ENCODE measurements around the gene FAM187B. TPM values are rescaled to one million over a fixed set of nuclear protein-coding genes. Genes with fewer than 3 reads are reported as not detected.

Gene FAM187B
- total RNA-seq, 4 donors from 2014 or later = not detected

DNA sequence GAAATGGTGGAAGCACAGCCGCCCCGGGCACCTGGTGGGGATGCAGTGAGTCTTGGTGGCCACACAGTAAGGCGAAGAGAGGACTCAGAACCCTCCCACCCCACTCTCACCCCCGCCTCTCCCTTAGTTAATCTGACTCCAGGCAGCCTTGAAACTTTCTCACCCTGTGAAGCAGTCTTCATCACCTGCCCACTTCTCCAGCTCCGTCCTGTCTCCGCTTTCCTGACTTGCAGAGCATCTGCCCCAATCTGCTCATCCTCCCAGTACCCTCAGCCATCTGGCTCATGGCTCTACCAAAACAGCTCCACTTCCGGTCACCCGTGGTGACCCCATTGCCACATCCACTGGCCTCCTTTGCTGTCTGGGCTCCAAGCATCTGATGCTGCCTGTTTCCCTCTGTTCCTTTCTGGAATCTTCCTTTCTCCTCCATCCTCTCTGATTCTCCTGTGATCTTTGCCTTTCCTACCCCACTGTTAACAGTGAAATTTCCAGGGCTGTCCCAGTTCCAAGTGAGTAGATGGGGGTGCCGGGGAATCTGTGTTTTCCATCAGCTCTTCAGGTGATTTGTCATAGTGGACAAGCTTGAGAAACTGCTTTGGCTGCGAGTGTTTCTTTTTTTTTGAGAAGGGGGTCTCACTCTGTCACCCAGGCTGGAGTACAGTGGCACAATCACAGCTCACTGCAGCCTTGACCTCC, 44.6 kb upstream of the FAM187B start:
- no peaks in the 10 kb centered on the region for H3K9me3 ChIP-seq
- peaks cover 0 to 73% of the 10 kb centered on the region in 2 donors for H3K36me3 ChIP-seq
- in situ Hi-C loops (cut with MboI; ENCODE audit: low sequenced_read_pairs in 4 of 4) (loop anchor here in 2 of 4 donors (10.0 to 25.0 kb wide), 2 partner anchors 128 to 286 kb away; partner anchors contain the start of gene FXYD7 (in 1 of the 2)), intact Hi-C loops (cut with DNase I; ENCODE audit: low total_unique reads) (no loop called here)
- no peak for DNase-seq
- no peak overlapping the region for H3K27ac ChIP-seq
- H3K4me1 ChIP-seq = peaks cover 6% of the 10 kb centered on the region in 2 donors
- no peak for TF ChIP-seq CTCF (IDR thresholded peaks at IDR 0.05 in 4 of 5, conservative IDR thresholded peaks at IDR 0.05 in 1 of 5)
- TF ChIP-seq POLR2A (IDR thresholded peaks at IDR 0.05) = no peak
- H3K4me3 ChIP-seq = no peak overlapping the region
- no peak for ATAC-seq
- no peaks in the 10 kb centered on the region for H3K27me3 ChIP-seq

GRCh38 chr19:35272122-35272719, 43.7 kb upstream of the FAM187B start:
- H3K27me3 ChIP-seq = no peaks in the 10 kb centered on the region
- in situ Hi-C loops (cut with MboI; ENCODE audit: low sequenced_read_pairs in 4 of 4) = loop anchor here in 2 of 4 donors (10.0 to 25.0 kb wide), 2 partner anchors 127 to 285 kb away; partner anchors contain the start of gene FXYD7 (in 1 of the 2)
- intact Hi-C loops (cut with DNase I; ENCODE audit: low total_unique reads) = no loop called here

GRCh38 chr19:35271546-35271945, 43.0 kb upstream of the FAM187B start:
- intact Hi-C loops (cut with DNase I; ENCODE audit: low total_unique reads) = no loop called here
- DNase-seq (no peak), ATAC-seq (no peak)
- TF ChIP-seq POLR2A (IDR thresholded peaks at IDR 0.05) = no peak
- TF ChIP-seq CTCF (IDR thresholded peaks at IDR 0.05 in 4 of 5, conservative IDR thresholded peaks at IDR 0.05 in 1 of 5) = no peak
- Histone ChIP-seq H3K9me3 (no peaks in the 10 kb centered on the region), H3K36me3 (peaks cover 0 to 58% of the 10 kb centered on the region in 2 donors), H3K27ac (no peak overlapping the region), H3K4me3 (no peak overlapping the region), H3K27me3 (no peaks in the 10 kb centered on the region), H3K4me1 (peaks cover 10 to 13% of the 10 kb centered on the region in 2 donors)
- in situ Hi-C loops (cut with MboI; ENCODE audit: low sequenced_read_pairs in 4 of 4) = loop anchor here in 2 of 4 donors (10.0 to 25.0 kb wide), 2 partner anchors 127 to 284 kb away; partner anchors contain the start of gene FXYD7 (in 1 of the 2)

More at GRCh38 chr19:35272122-35272719, 43.7 kb upstream of the FAM187B start:
- ATAC-seq (no peak), DNase-seq (no peak)
- Histone ChIP-seq H3K4me3 (no peak overlapping the region), H3K4me1 (peaks cover 6% of the 10 kb centered on the region in 2 donors), H3K27ac (no peak overlapping the region), H3K9me3 (no peaks in the 10 kb centered on the region), H3K36me3 (peaks cover 0 to 65% of the 10 kb centered on the region in 2 donors)
- TF ChIP-seq CTCF (IDR thresholded peaks at IDR 0.05 in 4 of 5, conservative IDR thresholded peaks at IDR 0.05 in 1 of 5) (no peak), POLR2A (IDR thresholded peaks at IDR 0.05) (no peak)

- H3K4me1 ChIP-seq = peaks cover 15 to 23% of the 10 kb centered on the region in 2 donors
- ATAC-seq = no peak
- H3K36me3 ChIP-seq = peaks cover 0 to 46% of the 10 kb centered on the region in 2 donors
- in situ Hi-C loops (cut with MboI; ENCODE audit: low sequenced_read_pairs in 4 of 4) = loop anchor here in 2 of 4 donors (10.0 to 25.0 kb wide), 2 partner anchors 126 to 283 kb away; partner anchors contain the start of gene FXYD7 (in 1 of the 2)
- peak overlapping the region; percentile 95 to 100 (median 98) for H3K27ac ChIP-seq
- intact Hi-C loops (cut with DNase I; ENCODE audit: low total_unique reads) = no loop called here
- H3K27me3 ChIP-seq = no peaks in the 10 kb centered on the region
- H3K9me3 ChIP-seq = no peaks in the 10 kb centered on the region
- H3K4me3 ChIP-seq = no peak overlapping the region
- no peak for TF ChIP-seq POLR2A (IDR thresholded peaks at IDR 0.05)
- TF ChIP-seq CTCF (IDR thresholded peaks at IDR 0.05 in 4 of 5, conservative IDR thresholded peaks at IDR 0.05 in 1 of 5) = no peak
- no peak for DNase-seq
These were observed 41.9 kb upstream of the FAM187B start for GRCh38 chr19:35270381-35270811.
